Gastrocnemius medialis (tissue), 4 donors: ENCODE measurements around the gene DUS1L. TPM values are rescaled to one million over a fixed set of nuclear protein-coding genes. Genes with fewer than 3 reads are reported as not detected.
A peak's percentile ranks its signal among the peaks of the same experiment; 100 is the strongest.

ENCODE experiments used
- ATAC-seq, 2 donors: fragments of 150-250 bp; one replicate each; pipeline ENCODE4 v1.9.1; 2016
- DNase-seq, 2 donors: peaks; one replicate each; pipeline ENCODE4 v3.0.0-alpha.2; 2019
- H3K27ac ChIP-seq, 4 donors: fragments of 200-600 bp; sonication (generic); 1 replicate in 1 of 4; 2 replicates in 3 of 4; pipeline ENCODE4 v1.5.1; 2016 to 2018; ENCODE audit warnings: mild to moderate bottlenecking in 2 of 4, moderate library complexity in 1 of 4
- H3K27me3 ChIP-seq, 3 donors: fragments of 200-600 bp; sonication (generic) in 2 of 3; 1 replicate in 1 of 3; 2 replicates in 2 of 3; pipeline versions ENCODE4 v1.5.1 to v1.6.0; 2016 to 2019; ENCODE audit warnings: mild to moderate bottlenecking in 1 of 3, moderate library complexity in 1 of 3
- H3K36me3 ChIP-seq, 2 donors: fragments of 200-600 bp; sonication (generic) in 1 of 2; one replicate each; pipeline ENCODE4 v1.5.1; 2017 to 2018
- H3K4me1 ChIP-seq, 2 donors: fragments of 200-600 bp; sonication (generic) in 1 of 2; one replicate each; pipeline ENCODE4 v1.5.1; 2016 to 2017; ENCODE audit warnings: mild to moderate bottlenecking in 2 of 2
- H3K4me3 ChIP-seq, 4 donors: fragments of 200-600 bp; sonication (generic) in 3 of 4; 1 replicate in 1 of 4; 2 replicates in 3 of 4; pipeline ENCODE4 v1.5.1; 2016 to 2019; ENCODE audit warnings: mild to moderate bottlenecking in 2 of 4
- H3K9me3 ChIP-seq, 3 donors: fragments of 200-600 bp; sonication (generic) in 2 of 3; 1 replicate in 1 of 3; 2 replicates in 2 of 3; pipeline ENCODE4 v1.5.1; 2016 to 2019
- CTCF ChIP-seq, 5 experiments: fragments of 450-650 bp in 3 of 5; fragments of 200-600 bp in 2 of 5; sonication (generic) in 2 of 5; IDR thresholded peaks in 4 of 5; conservative IDR thresholded peaks in 1 of 5; 1 replicate in 4 of 5; 2 replicates in 1 of 5; pipeline ENCODE4 v1.5.1; 2016 to 2019; ENCODE audit warnings: antibody characterized with exemption in 5 of 5, mild to moderate bottlenecking in 3 of 5, moderate library complexity in 3 of 5
- POLR2A ChIP-seq, 2 donors: fragments of 450-650 bp; IDR thresholded peaks; one replicate each; pipeline ENCODE4 v1.6.1; 2017; ENCODE audit warnings: antibody characterized with exemption in 2 of 2, mild to moderate bottlenecking in 2 of 2, moderate library complexity in 2 of 2
- in situ Hi-C, 4 donors: fragments of 200-750 bp; cut with MboI; loops; one replicate each; pipeline versions ENCODE4 v1.15.0 to v1.8.0; 2017; ENCODE audit warnings: low sequenced_read_pairs in 4 of 4
- intact Hi-C: fragments of 100-400 bp; cut with DNase I; formaldehyde crosslinking; loops from one replicate; pipeline ENCODE4 v1.15.1; 2023; ENCODE audit warnings: low total_unique reads
- total RNA-seq, 4 donors: library from RNA; depleted of rRNA; stranded (reverse); fragments of >200 nt; gene quantifications; one replicate each; pipeline versions ENCODE4 v1.1.0 to v1.2.3, GENCODE V29; 2016

Gene DUS1L
- total RNA-seq, 4 donors from 2014 or later = 54.6 to 119 (median 83.2) TPM

DNA sequence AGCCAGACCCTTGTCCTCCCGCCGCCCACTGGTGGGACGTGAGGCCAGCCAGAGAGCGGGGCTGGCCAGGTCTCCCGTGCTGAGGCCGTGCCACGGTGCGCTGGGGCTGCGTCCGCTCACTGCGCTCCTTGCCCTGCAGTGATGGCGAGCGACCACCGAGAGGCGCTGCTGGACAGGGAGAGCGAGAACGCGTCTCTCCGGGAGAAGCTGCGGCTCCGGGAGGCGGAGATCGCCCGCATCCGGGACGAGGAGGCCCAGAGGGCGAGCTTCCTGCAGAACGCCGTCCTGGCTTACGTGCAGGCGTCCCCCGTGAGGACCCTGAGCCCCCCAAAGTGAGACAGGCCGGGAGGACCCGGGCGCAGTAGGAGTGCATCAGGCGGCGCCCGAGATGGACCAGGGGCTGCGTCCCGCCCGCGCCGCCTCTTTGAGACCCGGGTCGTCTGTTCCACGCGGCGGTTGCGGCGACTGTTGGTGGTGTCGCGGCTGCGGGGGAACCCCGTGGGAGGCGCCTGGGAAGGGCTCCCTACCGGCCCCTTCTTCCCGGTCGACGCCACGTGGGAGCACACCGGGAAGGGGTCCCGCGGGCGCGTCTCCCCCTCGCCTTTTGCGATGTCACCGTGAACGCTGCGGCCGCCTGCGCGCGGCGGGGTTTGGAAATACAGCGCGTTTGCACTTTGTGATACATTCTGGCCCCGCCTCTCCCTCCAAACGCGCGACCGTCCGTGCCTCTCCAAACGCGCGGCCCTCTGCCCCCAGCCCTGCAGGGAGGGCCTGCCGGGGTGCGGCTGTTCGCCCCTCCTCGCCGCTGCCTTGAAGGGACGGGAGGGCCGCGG, 34.9 kb downstream of the DUS1L start:
- no peaks in the 10 kb centered on the region for H3K9me3 ChIP-seq
- peak overlapping the region; percentile 46 to 61 (median 57) for H3K4me3 ChIP-seq
- H3K4me1 ChIP-seq = peaks cover 2 to 22% of the 10 kb centered on the region in 2 donors
- peak; percentile 87 to 89 for ATAC-seq
- peak; percentile 68 to 78 for DNase-seq
- TF ChIP-seq POLR2A (IDR thresholded peaks at IDR 0.05) (peak in 1 of 2 donors; percentile 11), CTCF (IDR thresholded peaks at IDR 0.05 in 4 of 5, conservative IDR thresholded peaks at IDR 0.05 in 1 of 5) (peak; percentile 96 to 99 (median 97))
- H3K36me3 ChIP-seq = peaks cover 3 to 8% of the 10 kb centered on the region in 2 donors
- in situ Hi-C loops = loop anchor here (10.0 to 25.0 kb wide), 2 partner anchors 107 to 124 kb away; no protein-coding TSS in a partner anchor
- intact Hi-C loops = loop anchor here (1.0 kb wide), 1 partner anchor 124 kb away; no protein-coding TSS in a partner anchor
- no peak overlapping the region for H3K27ac ChIP-seq
- H3K27me3 ChIP-seq = peaks cover 10 to 14% (median 11%) of the 10 kb centered on the region in 3 donors

DNA sequence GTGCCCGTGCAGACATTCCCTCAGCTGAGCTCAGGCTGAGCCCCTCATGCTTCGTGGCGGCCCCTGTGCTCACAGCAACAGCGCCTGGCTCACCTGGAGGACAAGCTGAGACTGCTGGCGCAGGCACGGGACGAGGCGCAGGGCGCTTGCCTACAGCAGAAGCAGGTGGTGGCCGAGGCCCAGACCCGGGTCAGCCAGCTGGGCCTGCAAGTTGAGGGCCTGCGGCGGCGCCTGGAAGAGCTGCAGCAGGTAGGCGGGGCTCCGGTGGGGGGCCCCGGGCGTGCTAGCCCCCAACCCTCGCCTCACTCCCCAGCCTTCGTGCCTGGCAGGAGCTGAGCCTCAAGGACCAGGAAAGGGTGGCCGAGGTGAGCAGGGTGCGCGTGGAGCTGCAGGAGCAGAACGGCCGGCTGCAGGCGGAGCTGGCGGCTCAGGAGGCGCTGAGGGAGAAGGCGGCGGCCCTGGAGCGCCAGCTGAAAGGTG, 35.6 kb downstream of the DUS1L start:
- DNase-seq (no peak), ATAC-seq (peak; percentile 6 to 20)
- intact Hi-C loops = loop anchor here (1.0 kb wide), 1 partner anchor 124 kb away; no protein-coding TSS in a partner anchor
- peaks cover 0 to 1% of the 10 kb centered on the region in 2 donors for H3K36me3 ChIP-seq
- TF ChIP-seq POLR2A (IDR thresholded peaks at IDR 0.05) (no peak), CTCF (IDR thresholded peaks at IDR 0.05 in 4 of 5, conservative IDR thresholded peaks at IDR 0.05 in 1 of 5) (no peak)
- H3K27ac ChIP-seq = no peak overlapping the region
- H3K4me1 ChIP-seq = peaks cover 2 to 19% of the 10 kb centered on the region in 2 donors
- in situ Hi-C loops = loop anchor here (10.0 to 25.0 kb wide), 2 partner anchors 107 to 125 kb away; no protein-coding TSS in a partner anchor
- H3K4me3 ChIP-seq = peak overlapping the region in 1 of 4 donors; percentile 57
- no peaks in the 10 kb centered on the region for H3K9me3 ChIP-seq
- H3K27me3 ChIP-seq = peaks cover 10 to 14% (median 11%) of the 10 kb centered on the region in 3 donors

DNA sequence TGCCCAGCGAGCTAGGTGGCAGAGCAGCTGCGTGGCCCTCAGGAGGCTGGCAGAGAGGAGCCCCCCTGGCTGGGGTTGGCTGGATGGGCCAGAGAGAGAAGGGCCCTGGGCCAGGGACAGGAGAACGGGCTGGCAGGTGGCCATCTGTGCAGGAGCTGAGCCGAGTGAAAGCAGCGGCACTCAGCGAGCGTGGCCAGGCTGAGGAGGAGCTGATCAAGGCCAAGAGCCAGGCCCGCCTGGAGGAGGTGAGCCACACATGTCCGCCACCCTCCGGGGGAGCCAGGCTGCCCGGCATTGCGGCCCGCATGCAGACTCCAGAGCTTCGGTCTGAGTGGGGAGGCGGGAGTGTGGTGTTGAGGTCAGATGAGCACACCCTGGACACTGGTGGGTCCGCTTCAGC, 36.2 kb downstream of the DUS1L start:
- H3K9me3 ChIP-seq = no peaks in the 10 kb centered on the region
- intact Hi-C loops (no loop called here), in situ Hi-C loops (loop anchor here in 1 of 4 donors (25.0 kb wide), 1 partner anchor 108 kb away; no protein-coding TSS in a partner anchor)
- TF ChIP-seq POLR2A (IDR thresholded peaks at IDR 0.05) (no peak), CTCF (IDR thresholded peaks at IDR 0.05 in 4 of 5, conservative IDR thresholded peaks at IDR 0.05 in 1 of 5) (no peak)
- H3K4me1 ChIP-seq = peaks cover 2 to 19% of the 10 kb centered on the region in 2 donors
- peaks cover 10 to 14% (median 11%) of the 10 kb centered on the region in 3 donors for H3K27me3 ChIP-seq
- H3K4me3 ChIP-seq = no peak overlapping the region
- H3K36me3 ChIP-seq = no peaks in the 10 kb centered on the region
- DNase-seq (no peak), ATAC-seq (no peak)
- no peak overlapping the region for H3K27ac ChIP-seq

GRCh38 chr17:82028966-82029365, 36.6 kb downstream of the DUS1L start:
- Histone ChIP-seq H3K27me3 (peaks cover 10 to 14% (median 11%) of the 10 kb centered on the region in 3 donors), H3K9me3 (no peaks in the 10 kb centered on the region), H3K27ac (no peak overlapping the region), H3K4me1 (peaks cover 7 to 24% of the 10 kb centered on the region in 2 donors), H3K4me3 (no peak overlapping the region), H3K36me3 (no peaks in the 10 kb centered on the region)
- in situ Hi-C loops (loop anchor here in 1 of 4 donors (25.0 kb wide), 1 partner anchor 108 kb away; no protein-coding TSS in a partner anchor), intact Hi-C loops (no loop called here)
- TF ChIP-seq POLR2A (IDR thresholded peaks at IDR 0.05) = no peak
- TF ChIP-seq CTCF (IDR thresholded peaks at IDR 0.05 in 4 of 5, conservative IDR thresholded peaks at IDR 0.05 in 1 of 5) = no peak
- ATAC-seq = no peak
- DNase-seq = no peak
